Hepatocyte (in vitro differentiated cells): ENCODE results near the gene CREBBP. TPM values are rescaled to one million over a fixed set of nuclear protein-coding genes. Genes with fewer than 3 reads are reported as not detected.

Source experiments
- DNase-seq: peaks from one replicate; pipeline ENCODE4 v3.0.0-alpha.2; 2016; ENCODE audit warnings: low spot score
- H2AFZ ChIP-seq: fragments of 200-600 bp; sonication (generic); 2 replicates; pipeline ENCODE4 v1.6.0; 2016; ENCODE audit warnings: antibody characterized with exemption, mild to moderate bottlenecking
- H3K27ac ChIP-seq: fragments of 200-600 bp; sonication (generic); 2 replicates; pipeline ENCODE4 v1.5.1; 2016; ENCODE audit warnings: mild to moderate bottlenecking
- H3K27me3 ChIP-seq: fragments of 200-600 bp; sonication (generic); 2 replicates; pipeline ENCODE4 v1.6.1; 2016
- H3K36me3 ChIP-seq: fragments of 200-600 bp; sonication (generic); replicated peaks from 2 replicates; pipeline ENCODE4 v1.5.1; 2016; ENCODE audit warnings: low read depth; ENCODE audit not compliant: insufficient read depth
- H3K4me1 ChIP-seq: fragments of 200-600 bp; sonication (generic); 2 replicates; pipeline ENCODE4 v1.5.1; 2016; ENCODE audit warnings: mild to moderate bottlenecking, moderate library complexity; ENCODE audit not compliant: insufficient read depth
- H3K4me2 ChIP-seq: fragments of 200-600 bp; sonication (generic); 2 replicates; pipeline ENCODE4 v1.6.0; 2016
- H3K4me3 ChIP-seq: fragments of 200-600 bp; sonication (generic); 2 replicates; pipeline ENCODE4 v1.5.1; 2016; ENCODE audit warnings: mild to moderate bottlenecking
- H3K79me2 ChIP-seq: fragments of 200-600 bp; sonication (generic); 2 replicates; pipeline ENCODE4 v1.6.0; 2017; ENCODE audit warnings: mild to moderate bottlenecking
- H3K9me2 ChIP-seq: fragments of 200-600 bp; sonication (generic); replicated peaks from 2 replicates; pipeline ENCODE4 v1.6.0; 2017; ENCODE audit warnings: mild to moderate bottlenecking; ENCODE audit not compliant: insufficient read depth
- H3K9me3 ChIP-seq: fragments of 200-600 bp; sonication (generic); 2 replicates; pipeline ENCODE4 v1.5.1; 2016; ENCODE audit warnings: low read depth, mild to moderate bottlenecking
- H4K20me1 ChIP-seq: fragments of 200-600 bp; sonication (generic); 2 replicates; pipeline ENCODE4 v1.6.0; 2016; ENCODE audit warnings: mild to moderate bottlenecking; ENCODE audit not compliant: insufficient read depth, poor library complexity, severe bottlenecking
- EZH2 ChIP-seq: fragments of 200-600 bp; sonication (generic); IDR thresholded peaks from 2 replicates; pipeline ENCODE4 v1.6.1; 2016; ENCODE audit warnings: antibody characterized with exemption, mild to moderate bottlenecking, borderline replicate concordance
- EZH2phosphoT487 ChIP-seq: fragments of 200-600 bp; sonication (generic); IDR thresholded peaks from one replicate; pipeline ENCODE4 v1.6.1; 2018; ENCODE audit warnings: antibody characterized with exemption, mild to moderate bottlenecking, low read depth, moderate library complexity; ENCODE audit not compliant: unreplicated experiment, severe bottlenecking
- WGBS: methylation state at CpG from one replicate; pipeline ENCODE4 v1.1.6; 2016; ENCODE audit warnings: low lambda C conversion rate; ENCODE audit errors: missing lambda C conversion rate; 5-methylcytosine and 5-hydroxymethylcytosine counted together
- polyA plus RNA-seq: library from polyadenylated mRNA; unstranded; fragments of >200 nt; fragmentation: Nextera tagmentation; extraction: Ambion mirVana; gene quantifications from 2 replicates; pipeline ENCODE4 v1.2.1, GENCODE V29; 2016
- total RNA-seq: library from RNA; depleted of rRNA; stranded (reverse); fragments of >200 nt; gene quantifications from 2 replicates; pipeline ENCODE4 v1.2.3, GENCODE V29; 2014
- TF ChIP-seq, protein P1 (sequence below): fragments of 200-600 bp; sonication (generic); IDR thresholded peaks from 2 replicates; pipeline ENCODE4 v1.5.1; 2016; ENCODE audit warnings: antibody characterized with exemption, mild to moderate bottlenecking; ENCODE audit not compliant: poor library complexity

The CREBBP gene
- total and polyA plus RNA-seq, 2 experiments from 2014 or later, result 18.9 to 31.5 TPM

GRCh38 chr16:3687792-3688191, 192.7 kb downstream of the CREBBP start:
- Histone ChIP-seq H3K4me3 (no peak overlapping the region), H3K27me3 (no peaks in the 10 kb centered on the region), H3K36me3 (no peaks in the 10 kb centered on the region), H3K4me2 (no peak overlapping the region), H3K9me2 (no peaks in the 10 kb centered on the region), H3K27ac (no peak overlapping the region), H3K4me1 (peaks cover 4% of the 10 kb centered on the region), H3K9me3 (no peaks in the 10 kb centered on the region), H4K20me1 (no peaks in the 10 kb centered on the region), H2AFZ (no peak overlapping the region), H3K79me2 (peaks cover 21% of the 10 kb centered on the region)
- TF ChIP-seq EZH2phosphoT487 (no peak), EZH2 (no peak)
- TF ChIP-seq, protein P1, sequence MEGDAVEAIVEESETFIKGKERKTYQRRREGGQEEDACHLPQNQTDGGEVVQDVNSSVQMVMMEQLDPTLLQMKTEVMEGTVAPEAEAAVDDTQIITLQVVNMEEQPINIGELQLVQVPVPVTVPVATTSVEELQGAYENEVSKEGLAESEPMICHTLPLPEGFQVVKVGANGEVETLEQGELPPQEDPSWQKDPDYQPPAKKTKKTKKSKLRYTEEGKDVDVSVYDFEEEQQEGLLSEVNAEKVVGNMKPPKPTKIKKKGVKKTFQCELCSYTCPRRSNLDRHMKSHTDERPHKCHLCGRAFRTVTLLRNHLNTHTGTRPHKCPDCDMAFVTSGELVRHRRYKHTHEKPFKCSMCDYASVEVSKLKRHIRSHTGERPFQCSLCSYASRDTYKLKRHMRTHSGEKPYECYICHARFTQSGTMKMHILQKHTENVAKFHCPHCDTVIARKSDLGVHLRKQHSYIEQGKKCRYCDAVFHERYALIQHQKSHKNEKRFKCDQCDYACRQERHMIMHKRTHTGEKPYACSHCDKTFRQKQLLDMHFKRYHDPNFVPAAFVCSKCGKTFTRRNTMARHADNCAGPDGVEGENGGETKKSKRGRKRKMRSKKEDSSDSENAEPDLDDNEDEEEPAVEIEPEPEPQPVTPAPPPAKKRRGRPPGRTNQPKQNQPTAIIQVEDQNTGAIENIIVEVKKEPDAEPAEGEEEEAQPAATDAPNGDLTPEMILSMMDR, result no peak
- DNase-seq, result no peak
- WGBS, result 97% methylated on average over 9 of the region's 9 CpGs

GRCh38 chr16:3687021-3687420, 193.5 kb downstream of the CREBBP start:
- Histone ChIP-seq H3K4me3 (no peak overlapping the region), H3K9me2 (no peaks in the 10 kb centered on the region), H3K4me2 (no peak overlapping the region), H4K20me1 (no peaks in the 10 kb centered on the region), H3K4me1 (peaks cover 4% of the 10 kb centered on the region), H3K79me2 (peaks cover 14% of the 10 kb centered on the region), H3K9me3 (no peaks in the 10 kb centered on the region), H2AFZ (no peak overlapping the region), H3K27me3 (no peaks in the 10 kb centered on the region), H3K27ac (no peak overlapping the region), H3K36me3 (no peaks in the 10 kb centered on the region)
- TF ChIP-seq, protein P1, result no peak
- TF ChIP-seq EZH2phosphoT487, result no peak
- no peak for TF ChIP-seq EZH2
- 90% methylated on average over 7 of the region's 7 CpGs for WGBS
- no peak for DNase-seq

- Histone ChIP-seq H3K4me2 (no peak overlapping the region), H3K27me3 (no peaks in the 10 kb centered on the region), H3K4me1 (no peaks in the 10 kb centered on the region), H4K20me1 (no peaks in the 10 kb centered on the region), H3K79me2 (no peaks in the 10 kb centered on the region), H3K36me3 (no peaks in the 10 kb centered on the region), H3K27ac (no peak overlapping the region), H2AFZ (no peak overlapping the region), H3K4me3 (no peak overlapping the region), H3K9me3 (no peaks in the 10 kb centered on the region), H3K9me2 (no peaks in the 10 kb centered on the region)
- WGBS, result 96% methylated on average over 3 of the region's 3 CpGs
- TF ChIP-seq EZH2 (no peak), EZH2phosphoT487 (no peak)
- TF ChIP-seq, protein P1, result no peak
- DNase-seq, result no peak
These were observed 199.3 kb downstream of the CREBBP start for GRCh38 chr16:3681206-3681605.

DNA sequence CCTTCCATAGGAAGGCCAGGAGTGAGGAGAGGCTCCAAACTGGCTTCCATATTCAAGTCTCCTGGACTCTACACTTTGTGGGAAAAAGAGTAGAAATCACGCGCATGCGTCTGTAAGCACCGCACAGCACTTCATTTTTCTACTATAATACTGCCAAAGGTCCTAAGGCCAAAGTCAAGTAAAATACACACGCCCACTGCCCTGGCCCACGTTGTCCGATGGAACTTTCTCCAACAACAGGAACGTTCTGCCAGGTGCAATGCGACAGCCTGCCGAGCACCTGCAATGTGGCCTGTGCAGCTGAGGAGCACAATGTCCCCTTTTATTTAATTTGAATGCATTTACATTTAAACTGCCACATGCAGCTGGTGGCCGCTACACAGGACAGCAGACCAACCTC, 202.5 kb downstream of the CREBBP start:
- WGBS, result 95% methylated on average over 11 of the region's 11 CpGs
- Histone ChIP-seq H3K9me3 (no peaks in the 10 kb centered on the region), H2AFZ (no peak overlapping the region), H3K4me3 (no peak overlapping the region), H3K4me2 (no peak overlapping the region), H3K36me3 (no peaks in the 10 kb centered on the region), H4K20me1 (no peaks in the 10 kb centered on the region), H3K4me1 (no peaks in the 10 kb centered on the region), H3K27me3 (no peaks in the 10 kb centered on the region), H3K27ac (no peak overlapping the region), H3K9me2 (no peaks in the 10 kb centered on the region), H3K79me2 (no peaks in the 10 kb centered on the region)
- DNase-seq, result no peak
- no peak for TF ChIP-seq EZH2
- TF ChIP-seq, protein P1, result no peak
- TF ChIP-seq EZH2phosphoT487, result no peak
